Liver (tissue), 9 donors: Measurements from ENCODE around the gene CDH23. TPM values are rescaled to one million over a fixed set of nuclear protein-coding genes. Genes with fewer than 3 reads are reported as not detected.

Source experiments
- DNase-seq: peaks from one replicate; pipeline ENCODE4 v3.0.0-alpha.2; 2017; ENCODE audit warnings: low spot score
- H3K27ac ChIP-seq, 2 donors: one replicate each; pipeline ENCODE4 v1.7.0; 2013; ENCODE audit warnings: inconsistent platforms in 2 of 2, low read length in 2 of 2, control low read depth in 1 of 2, low read depth in 1 of 2, mild to moderate bottlenecking in 1 of 2
- H3K27me3 ChIP-seq, 4 donors: one replicate each; pipeline versions ENCODE4 v1.6.1 to v1.7.0; 2013; ENCODE audit warnings: low read length in 3 of 4, inconsistent platforms in 1 of 4, mild to moderate bottlenecking in 1 of 4, moderate library complexity in 1 of 4; ENCODE audit not compliant: control insufficient read depth in 4 of 4, insufficient read depth in 4 of 4
- H3K36me3 ChIP-seq, 4 donors: one replicate each; pipeline versions ENCODE4 v1.6.1 to v1.7.0; 2013; ENCODE audit warnings: low read length in 3 of 4, mild to moderate bottlenecking in 3 of 4, low read depth in 1 of 4, moderate library complexity in 1 of 4; ENCODE audit not compliant: control insufficient read depth in 4 of 4, insufficient read depth in 3 of 4
- H3K4me1 ChIP-seq, 4 donors: one replicate each; pipeline versions ENCODE4 v1.6.1 to v1.7.0; 2013; ENCODE audit warnings: low read length in 3 of 4, mild to moderate bottlenecking in 3 of 4, moderate library complexity in 1 of 4; ENCODE audit not compliant: control insufficient read depth in 4 of 4, insufficient read depth in 4 of 4
- H3K4me3 ChIP-seq, 3 donors: one replicate each; pipeline versions ENCODE4 v1.6.1 to v1.7.0; 2013; ENCODE audit warnings: low read length in 3 of 3, control low read depth in 1 of 3, low read depth in 1 of 3, mild to moderate bottlenecking in 1 of 3
- H3K9ac ChIP-seq, 2 donors: one replicate each; pipeline ENCODE4 v1.7.0; 2013; ENCODE audit warnings: low read length in 2 of 2, mild to moderate bottlenecking in 2 of 2, moderate library complexity in 2 of 2, control low read depth in 1 of 2, low read depth in 1 of 2
- H3K9me3 ChIP-seq, 4 donors: one replicate each; pipeline versions ENCODE4 v1.6.1 to v1.7.0; 2013; ENCODE audit warnings: low read length in 3 of 4; ENCODE audit not compliant: control insufficient read depth in 4 of 4
- FOXA2 ChIP-seq: IDR thresholded peaks from 2 replicates; pipeline ENCODE4 v1.6.1; 2016; ENCODE audit warnings: antibody characterized with exemption
- GABPA ChIP-seq, 2 donors: IDR thresholded peaks in 1 of 2; conservative IDR thresholded peaks in 1 of 2; 2 replicates each; pipeline ENCODE4 v1.6.1; 2016; ENCODE audit warnings: antibody characterized with exemption in 2 of 2, mild to moderate bottlenecking in 1 of 2, moderate library complexity in 1 of 2
- HNF4A ChIP-seq, 2 donors: conservative IDR thresholded peaks; 2 replicates each; pipeline ENCODE4 v1.6.1; 2016; ENCODE audit warnings: antibody characterized with exemption in 2 of 2, mild to moderate bottlenecking in 2 of 2
- JUND ChIP-seq, 2 donors: IDR thresholded peaks; 2 replicates each; pipeline ENCODE4 v1.6.1; 2016; ENCODE audit warnings: antibody characterized with exemption in 2 of 2
- MAX ChIP-seq: IDR thresholded peaks from 2 replicates; pipeline ENCODE4 v1.6.1; 2016; ENCODE audit warnings: antibody characterized with exemption
- NR2F2 ChIP-seq: IDR thresholded peaks from 2 replicates; pipeline ENCODE4 v1.6.1; 2016; ENCODE audit warnings: antibody characterized with exemption
- SP1 ChIP-seq: IDR thresholded peaks from 2 replicates; pipeline ENCODE4 v1.6.1; 2018; ENCODE audit warnings: antibody characterized with exemption, mild to moderate bottlenecking
- TAF1 ChIP-seq: conservative IDR thresholded peaks from 2 replicates; pipeline ENCODE4 v1.6.1; 2016; ENCODE audit warnings: antibody characterized with exemption, mild to moderate bottlenecking
- YY1 ChIP-seq: IDR thresholded peaks from 2 replicates; pipeline ENCODE4 v1.6.1; 2016; ENCODE audit warnings: antibody characterized with exemption, mild to moderate bottlenecking
- WGBS: extraction: QIAGEN DNeasy Blood & Tissue Kit; methylation state at CpG from one replicate; pipeline ENCODE4 v1.1.7; 2013; 5-methylcytosine and 5-hydroxymethylcytosine counted together
- polyA plus RNA-seq, 2 donors: library from polyadenylated mRNA; stranded (reverse) in 1 of 2; unstranded in 1 of 2; fragments of 200-250 nt in 1 of 2; fragments of >200 nt in 1 of 2; fragmentation: Nextera tagmentation in 1 of 2; extraction: Ambion mirVana in 1 of 2; gene quantifications; one replicate each; pipeline versions ENCODE4 v1.2.1 to v1.2.3, GENCODE V29; 2013 to 2015
- total RNA-seq, 2 donors: library from RNA; depleted of rRNA; stranded (reverse); fragments of >200 nt; gene quantifications; one replicate each; pipeline ENCODE4 v1.2.3, GENCODE V29; 2014
- TF ChIP-seq, protein P1 (sequence below): IDR thresholded peaks from 2 replicates; pipeline ENCODE4 v1.6.1; 2016; ENCODE audit warnings: antibody characterized with exemption, mild to moderate bottlenecking
- donor health status: healthy.
- donor health status: healthy.
- donor health status: healthy.
- donor health status: healthy.
- donor health status: healthy.

The CDH23 gene
- total and polyA plus RNA-seq, 4 donors: 1.5 to 4.7 (median 3.4) TPM

- H3K9ac ChIP-seq: no peak overlapping the region
- H3K4me3 ChIP-seq: no peak overlapping the region
- 88% methylated on average over 17 of the region's 17 CpGs for WGBS
- H3K4me1 ChIP-seq: no peaks in the 10 kb centered on the region
- no peaks in the 10 kb centered on the region for H3K9me3 ChIP-seq
- no peaks in the 10 kb centered on the region for H3K36me3 ChIP-seq
- no peaks in the 10 kb centered on the region for H3K27me3 ChIP-seq
- DNase-seq: no peak
- no peak overlapping the region for H3K27ac ChIP-seq
- TF ChIP-seq MAX (no peak), NR2F2 (no peak), JUND (IDR thresholded peaks at IDR 0.05) (no peak), HNF4A (conservative IDR thresholded peaks at IDR 0.05) (no peak), YY1 (no peak), SP1 (no peak), GABPA (IDR thresholded peaks at IDR 0.05 in 1 of 2, conservative IDR thresholded peaks at IDR 0.05 in 1 of 2) (no peak)
Observed at GRCh38 chr10:71790749-71791440, 394.2 kb downstream of the CDH23 start.

- H3K4me1 ChIP-seq: peaks cover 0 to 8% (median 3%) of the 10 kb centered on the region in 4 donors
- no peak overlapping the region for H3K9ac ChIP-seq
- no peak overlapping the region for H3K27ac ChIP-seq
- DNase-seq: no peak
- H3K27me3 ChIP-seq: no peaks in the 10 kb centered on the region
- no peak overlapping the region for H3K4me3 ChIP-seq
- WGBS: 65% methylated on average over 2 of the region's 2 CpGs
- H3K9me3 ChIP-seq: no peaks in the 10 kb centered on the region
- H3K36me3 ChIP-seq: no peaks in the 10 kb centered on the region
- no peak for TF ChIP-seq FOXA2
- TF ChIP-seq, protein P1, sequence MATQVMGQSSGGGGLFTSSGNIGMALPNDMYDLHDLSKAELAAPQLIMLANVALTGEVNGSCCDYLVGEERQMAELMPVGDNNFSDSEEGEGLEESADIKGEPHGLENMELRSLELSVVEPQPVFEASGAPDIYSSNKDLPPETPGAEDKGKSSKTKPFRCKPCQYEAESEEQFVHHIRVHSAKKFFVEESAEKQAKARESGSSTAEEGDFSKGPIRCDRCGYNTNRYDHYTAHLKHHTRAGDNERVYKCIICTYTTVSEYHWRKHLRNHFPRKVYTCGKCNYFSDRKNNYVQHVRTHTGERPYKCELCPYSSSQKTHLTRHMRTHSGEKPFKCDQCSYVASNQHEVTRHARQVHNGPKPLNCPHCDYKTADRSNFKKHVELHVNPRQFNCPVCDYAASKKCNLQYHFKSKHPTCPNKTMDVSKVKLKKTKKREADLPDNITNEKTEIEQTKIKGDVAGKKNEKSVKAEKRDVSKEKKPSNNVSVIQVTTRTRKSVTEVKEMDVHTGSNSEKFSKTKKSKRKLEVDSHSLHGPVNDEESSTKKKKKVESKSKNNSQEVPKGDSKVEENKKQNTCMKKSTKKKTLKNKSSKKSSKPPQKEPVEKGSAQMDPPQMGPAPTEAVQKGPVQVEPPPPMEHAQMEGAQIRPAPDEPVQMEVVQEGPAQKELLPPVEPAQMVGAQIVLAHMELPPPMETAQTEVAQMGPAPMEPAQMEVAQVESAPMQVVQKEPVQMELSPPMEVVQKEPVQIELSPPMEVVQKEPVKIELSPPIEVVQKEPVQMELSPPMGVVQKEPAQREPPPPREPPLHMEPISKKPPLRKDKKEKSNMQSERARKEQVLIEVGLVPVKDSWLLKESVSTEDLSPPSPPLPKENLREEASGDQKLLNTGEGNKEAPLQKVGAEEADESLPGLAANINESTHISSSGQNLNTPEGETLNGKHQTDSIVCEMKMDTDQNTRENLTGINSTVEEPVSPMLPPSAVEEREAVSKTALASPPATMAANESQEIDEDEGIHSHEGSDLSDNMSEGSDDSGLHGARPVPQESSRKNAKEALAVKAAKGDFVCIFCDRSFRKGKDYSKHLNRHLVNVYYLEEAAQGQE: peak; percentile 99
- TF ChIP-seq TAF1: no peak
Observed at GRCh38 chr10:71795248-71795647, 398.5 kb downstream of the CDH23 start.

- H3K9me3 ChIP-seq: no peaks in the 10 kb centered on the region
- H3K27me3 ChIP-seq: no peaks in the 10 kb centered on the region
- H3K4me1 ChIP-seq: peaks cover 0 to 8% (median 3%) of the 10 kb centered on the region in 4 donors
- no peak overlapping the region for H3K27ac ChIP-seq
- H3K36me3 ChIP-seq: no peaks in the 10 kb centered on the region
- no peak overlapping the region for H3K9ac ChIP-seq
- no peak for TF ChIP-seq SP1
- no peak for TF ChIP-seq HNF4A (conservative IDR thresholded peaks at IDR 0.05)
- TF ChIP-seq MAX: no peak
- TF ChIP-seq, protein P1: no peak
- H3K4me3 ChIP-seq: no peak overlapping the region
- no peak for DNase-seq
- WGBS: 90% methylated on average over 7 of the region's 7 CpGs
Observed at GRCh38 chr10:71796749-71797405, 400.2 kb downstream of the CDH23 start.
